HEK293T (cell line): ENCODE results near the gene CENPH.

Experiments used
- BHLHE40 ChIP-seq: fragments of 450-650 bp; IDR thresholded peaks from 2 replicates; pipeline ENCODE4 v1.6.1; 2016; ENCODE audit warnings: mild to moderate bottlenecking, moderate library complexity, borderline replicate concordance
- ELF4 ChIP-seq: fragments of 450-650 bp; IDR thresholded peaks from 2 replicates; pipeline ENCODE4 v1.6.1; 2017; ENCODE audit warnings: antibody characterized with exemption
- FOXA1 ChIP-seq: fragments of 450-650 bp; IDR thresholded peaks from 2 replicates; pipeline ENCODE4 v1.6.1; 2016; ENCODE audit warnings: mild to moderate bottlenecking
- FOXK2 ChIP-seq: fragments of 450-650 bp; IDR thresholded peaks from 2 replicates; pipeline ENCODE4 v1.6.1; 2016; ENCODE audit warnings: mild to moderate bottlenecking
- FOXM1 ChIP-seq: fragments of 450-650 bp; IDR thresholded peaks from 2 replicates; pipeline ENCODE4 v1.6.1; 2017; ENCODE audit warnings: mild to moderate bottlenecking, borderline replicate concordance
- HDGF ChIP-seq: fragments of 450-650 bp; IDR thresholded peaks from 2 replicates; pipeline ENCODE4 v1.6.1; 2017; ENCODE audit warnings: antibody characterized with exemption, borderline replicate concordance
- LEF1 ChIP-seq: fragments of 450-650 bp; IDR thresholded peaks from 2 replicates; pipeline ENCODE4 v1.6.1; 2017; ENCODE audit warnings: mild to moderate bottlenecking, borderline replicate concordance
- SP1 ChIP-seq: fragments of 450-650 bp; IDR thresholded peaks from 2 replicates; pipeline ENCODE4 v1.6.1; 2017
- SUZ12 ChIP-seq: fragments of 450-650 bp; IDR thresholded peaks from 2 replicates; pipeline ENCODE4 v1.6.1; 2016; ENCODE audit warnings: mild to moderate bottlenecking
- TARDBP ChIP-seq: fragments of 450-650 bp; IDR thresholded peaks from 2 replicates; pipeline ENCODE4 v1.6.1; 2016

DNA sequence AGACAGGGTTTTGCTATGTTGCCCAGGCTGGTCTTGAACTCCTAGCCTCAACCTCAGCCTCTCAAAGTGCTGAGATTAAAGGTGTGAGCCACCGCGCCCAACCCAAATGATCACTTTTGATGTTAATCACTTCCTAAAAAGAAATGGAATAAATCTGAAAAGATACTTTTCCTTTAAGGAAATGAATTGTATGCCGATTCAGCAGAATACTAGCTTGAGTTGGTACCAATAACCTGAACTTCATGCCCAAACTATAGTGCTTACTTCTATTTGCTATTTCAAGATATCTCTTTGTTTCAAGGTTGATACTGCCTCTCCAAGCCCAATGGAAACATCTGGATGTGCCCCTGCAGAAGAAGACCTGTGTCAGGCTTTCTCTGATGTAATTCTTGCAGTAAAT is 18.4 kb upstream of the CENPH start:
- TF ChIP-seq TARDBP, result no peak
- no peak for TF ChIP-seq FOXA1
- no peak for TF ChIP-seq FOXK2
- no peak for TF ChIP-seq LEF1
- TF ChIP-seq SUZ12, result no peak
- TF ChIP-seq SP1, result no peak
- TF ChIP-seq ELF4, result no peak
- no peak for TF ChIP-seq BHLHE40
- no peak for TF ChIP-seq HDGF
- TF ChIP-seq FOXM1, result no peak
